Cortex of kidney (tissue), 1 donor: ENCODE results near the gene CASP2.
"Not testable (repeated sequence)": the region's sequence is repeated elsewhere in the genome, so short reads cannot be mapped to it uniquely, and the experiment has no call there.

ENCODE experiments used
- DNase-seq: peaks from one replicate; lab custom pipeline; 2025; lab: John Stamatoyannopoulos, UW

Gene CASP2

GRCh38 chr7:143264196-143264568 lies 24.0 kb upstream of the CASP2 start:
- DNase-seq: not testable (repeated sequence)

DNA sequence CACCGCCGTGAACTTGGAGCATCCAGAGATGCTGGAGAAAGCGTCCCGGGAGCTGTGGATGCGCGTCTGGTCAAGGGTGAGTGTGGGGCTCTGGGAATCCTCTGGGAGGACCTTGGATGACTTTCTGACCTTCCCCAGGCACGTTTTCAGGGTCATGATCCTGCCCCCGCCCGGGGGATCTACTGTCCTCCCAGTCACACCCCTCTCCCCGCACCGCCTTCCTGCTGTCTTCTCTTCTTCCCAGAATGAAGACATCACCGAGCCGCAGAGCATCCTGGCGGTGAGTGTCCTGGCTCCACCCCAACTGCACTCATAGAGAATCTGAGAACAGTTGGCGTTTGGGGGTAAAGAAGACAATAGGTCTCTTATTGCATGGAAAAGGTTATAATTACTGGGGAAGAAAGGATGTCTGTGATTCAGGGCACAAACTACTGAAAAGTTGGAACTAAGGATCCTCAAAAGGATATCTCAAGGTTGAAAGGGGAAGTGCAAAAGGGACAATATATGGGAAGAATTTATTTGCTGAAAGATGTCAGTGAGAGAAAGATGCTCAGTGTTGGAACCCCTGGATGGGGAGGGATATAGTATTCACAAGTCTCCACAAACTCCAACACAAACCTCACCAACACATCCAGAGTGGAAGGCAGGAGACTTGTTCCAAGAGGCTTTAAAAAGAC lies 23.0 kb upstream of the CASP2 start:
- DNase-seq: no peak

DNA sequence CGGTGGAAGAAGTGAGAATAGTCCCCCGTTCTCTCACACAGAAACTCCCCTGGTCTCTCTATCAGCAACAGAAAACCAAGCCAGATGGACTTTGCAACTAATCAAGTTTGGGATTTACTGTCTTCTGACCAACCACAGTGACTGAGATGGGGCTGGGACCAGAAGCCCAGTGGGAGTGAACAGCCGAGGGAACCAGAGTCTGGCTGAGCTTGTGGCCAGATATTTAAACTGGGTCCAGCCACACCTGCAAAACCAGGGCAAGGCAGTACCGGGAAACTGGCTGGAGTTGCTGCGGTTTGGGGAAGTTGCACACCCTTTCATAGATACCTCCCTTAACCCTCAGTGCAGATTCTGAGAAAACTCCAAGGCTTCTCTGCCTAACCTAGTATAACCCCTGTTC lies 18.9 kb upstream of the CASP2 start:
- no peak for DNase-seq

DNA sequence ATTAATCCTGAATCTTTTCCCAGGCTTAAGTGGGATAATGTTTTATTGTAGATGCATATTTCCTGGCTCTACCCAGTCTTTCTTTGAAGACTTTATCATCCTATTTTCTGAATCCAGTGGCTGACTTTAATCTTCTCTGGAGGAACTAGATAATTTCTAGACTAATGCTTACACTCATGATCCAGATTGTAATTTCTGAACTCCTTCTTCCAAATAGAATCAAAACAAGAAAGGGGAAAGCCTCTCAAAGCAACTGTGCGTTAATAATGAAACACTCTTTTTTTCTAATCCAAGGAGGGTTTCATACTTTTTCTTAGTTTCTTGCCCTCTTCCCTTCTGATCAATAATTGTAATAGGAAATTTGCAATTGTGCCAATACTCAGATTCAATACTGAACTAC lies 16.9 kb upstream of the CASP2 start:
- no peak for DNase-seq

- no peak for DNase-seq
Observed at GRCh38 chr7:143272871-143273270, 15.3 kb upstream of the CASP2 start.

GRCh38 chr7:143279186-143280098 lies 8.7 kb upstream of the CASP2 start:
- no peak for DNase-seq

GRCh38 chr7:143280160-143280559 lies 8.0 kb upstream of the CASP2 start:
- no peak for DNase-seq

DNA sequence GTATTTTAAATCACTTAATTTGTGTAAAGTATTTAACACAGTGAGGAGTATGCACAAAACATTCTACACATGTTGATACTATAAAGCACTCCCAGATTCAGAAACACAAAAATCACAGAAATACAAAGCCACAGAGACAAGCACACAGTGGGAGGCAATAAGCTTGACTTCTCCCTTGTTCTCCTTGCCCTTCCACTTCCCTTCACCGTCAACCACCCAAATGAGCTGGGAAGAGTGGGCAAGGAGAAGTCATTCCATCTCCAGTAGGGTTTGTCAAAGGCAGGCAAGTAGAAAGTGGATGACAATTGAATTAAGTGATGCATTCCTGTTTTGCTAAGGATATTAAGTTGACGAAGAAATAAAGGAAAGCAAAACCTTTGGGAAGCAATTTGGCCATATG lies 7.6 kb upstream of the CASP2 start:
- no peak for DNase-seq

DNA sequence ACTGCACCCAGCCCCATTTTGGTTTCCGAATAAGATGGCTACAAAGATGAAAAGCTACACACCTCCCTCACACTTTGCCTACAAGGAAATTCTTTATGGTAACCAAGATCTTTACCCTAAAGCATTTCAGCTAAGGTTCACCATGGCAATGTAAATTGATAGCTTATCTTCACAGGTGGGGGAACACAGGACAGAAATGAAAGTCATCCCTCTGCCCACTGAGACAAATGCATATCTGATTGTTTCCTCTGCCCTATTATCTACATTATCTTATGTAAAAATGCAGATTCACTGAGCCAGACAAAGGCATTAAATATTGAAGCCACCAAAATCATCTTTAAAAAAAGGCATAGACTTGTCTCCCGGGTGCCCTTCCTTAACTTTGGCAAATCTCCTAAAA lies 6.6 kb upstream of the CASP2 start:
- no peak for DNase-seq

DNA sequence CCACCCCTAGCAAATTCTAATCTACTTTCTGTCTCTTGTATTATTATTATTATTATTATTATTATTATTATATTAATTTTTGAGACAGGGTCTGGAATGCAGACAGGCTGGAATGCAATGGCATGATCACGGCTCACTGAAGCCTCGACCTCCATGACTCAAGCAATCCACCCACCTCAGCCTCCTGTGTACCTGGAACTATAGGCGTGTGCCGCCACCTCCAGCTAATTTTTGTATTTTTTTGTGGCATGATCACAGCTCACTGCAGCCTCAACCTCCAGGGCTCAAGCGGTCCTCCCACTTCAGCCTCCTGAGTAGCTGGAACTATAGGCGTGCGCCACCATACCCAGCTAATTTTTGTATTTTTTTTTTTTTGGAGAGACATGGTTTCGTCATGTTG lies 6.0 kb upstream of the CASP2 start:
- no peak for DNase-seq

DNA sequence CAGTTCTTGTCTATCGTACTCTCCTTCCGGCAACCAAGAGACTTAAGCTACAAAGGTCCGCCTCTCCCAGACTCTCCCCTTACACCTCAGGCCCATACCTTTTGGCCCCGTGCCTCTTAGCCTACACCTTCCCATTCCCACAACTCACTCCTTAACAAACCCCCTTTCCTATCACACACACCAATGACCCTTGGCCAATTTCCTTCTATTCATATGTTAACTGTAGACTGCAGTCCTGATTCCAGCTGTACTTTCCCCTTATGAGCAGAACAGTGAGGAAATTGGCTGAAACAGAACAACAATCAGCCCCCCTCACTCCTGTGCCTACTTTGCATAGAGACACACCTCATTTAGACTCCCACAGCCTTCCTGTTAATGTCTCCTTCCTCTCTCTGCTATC lies 4.8 kb upstream of the CASP2 start:
- DNase-seq: no peak

- no peak for DNase-seq
Observed at GRCh38 chr7:143284591-143285469, 3.3 kb upstream of the CASP2 start, which contains the start of gene TMEM139. TMEM139 (plus strand) TSS chr7:143284958; CDS start chr7:143285958, 1,000 bp downstream.

- DNase-seq: no peak
Observed at GRCh38 chr7:143285470-143285778, 2.7 kb upstream of the CASP2 start.

GRCh38 chr7:143285806-143286521 lies 2.2 kb upstream of the CASP2 start:
- no peak for DNase-seq

- no peak for DNase-seq
Observed at GRCh38 chr7:143286522-143286890, 1.6 kb upstream of the CASP2 start.

DNA sequence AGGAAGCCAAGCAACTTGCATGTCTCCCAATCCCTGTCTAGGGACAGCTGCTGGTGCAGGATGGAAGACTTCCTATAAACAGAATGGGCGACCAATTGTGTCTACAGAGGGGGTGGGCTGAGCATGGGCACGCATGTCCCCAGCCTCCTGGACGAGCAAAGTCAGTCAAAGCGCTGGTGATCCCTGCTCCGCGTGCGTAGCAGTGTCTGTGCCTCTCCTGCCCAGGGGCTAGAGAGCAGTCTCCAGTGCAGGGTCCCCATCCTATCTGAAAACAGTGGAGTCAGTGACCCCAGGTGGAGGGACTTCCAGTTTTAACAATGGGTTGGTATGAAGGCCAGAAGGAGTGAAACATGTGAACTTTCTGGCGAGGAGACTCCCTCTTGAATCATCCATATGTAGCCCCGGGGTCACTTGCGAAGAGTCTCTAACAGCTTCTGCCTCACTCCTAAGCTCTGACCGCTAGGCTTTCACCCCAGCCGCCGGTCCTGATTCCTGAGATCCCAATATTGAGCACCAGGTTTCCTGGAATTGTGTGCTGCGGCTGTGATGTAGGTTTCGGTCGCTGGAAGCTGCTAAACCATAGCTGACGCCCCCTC lies 714 bp upstream of the CASP2 start:
- no peak for DNase-seq

DNA sequence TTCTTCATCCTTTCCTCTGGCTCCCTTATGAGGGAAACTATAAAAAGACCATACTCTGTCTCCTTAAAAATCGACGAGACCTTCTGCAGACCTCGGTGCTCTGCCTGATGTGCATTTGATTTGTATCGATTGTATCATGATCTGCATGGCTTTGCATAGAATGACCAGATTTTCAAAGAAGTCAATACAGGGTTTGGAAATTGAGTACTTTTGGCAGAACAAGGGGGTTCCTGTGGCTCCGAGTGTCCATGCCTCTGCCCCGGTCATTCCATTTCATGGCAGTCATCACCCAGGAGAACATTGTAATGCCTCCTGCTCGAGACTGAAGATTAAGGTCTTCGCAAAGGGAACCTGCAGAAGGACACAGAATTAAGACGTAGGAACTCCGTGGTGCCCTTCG lies 685 bp downstream of the CASP2 start:
- no peak for DNase-seq

GRCh38 chr7:143289421-143289820 lies 1.3 kb downstream of the CASP2 start:
- no peak for DNase-seq

GRCh38 chr7:143289888-143290287 lies 1.7 kb downstream of the CASP2 start:
- not testable (repeated sequence) for DNase-seq

GRCh38 chr7:143290293-143290692 lies 2.1 kb downstream of the CASP2 start:
- no peak for DNase-seq

- no peak for DNase-seq
Observed at GRCh38 chr7:143292876-143293275, 4.7 kb downstream of the CASP2 start.

DNA sequence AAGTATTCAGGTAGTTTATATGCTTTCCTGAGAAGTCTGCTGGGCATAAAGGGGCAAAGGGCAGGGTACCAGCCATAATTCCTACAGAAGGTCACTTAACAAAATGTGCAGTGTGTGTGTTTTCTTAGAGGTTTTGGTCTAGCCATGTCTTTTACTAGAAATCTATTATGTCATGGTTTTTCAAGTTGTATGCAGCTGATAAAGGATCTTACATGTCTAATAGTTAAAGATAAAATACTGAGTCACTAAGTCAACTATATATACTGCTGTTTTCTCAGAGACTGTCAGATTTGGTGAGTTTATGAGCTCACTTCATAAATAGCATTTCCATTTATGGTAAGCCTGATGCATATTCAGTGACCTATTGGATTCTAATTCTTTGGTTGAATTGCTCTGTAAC lies 7.7 kb downstream of the CASP2 start:
- no peak for DNase-seq
